DMS114 treated with DMSO at 0.1 percent for 48 hours (cell line): ENCODE measurements around the gene PCED1A.

Source experiments
- DNase-seq: peaks from one replicate; lab custom pipeline; 2025; ENCODE audit not compliant: unreplicated experiment; lab: John Stamatoyannopoulos, UW

PCED1A gene

DNA sequence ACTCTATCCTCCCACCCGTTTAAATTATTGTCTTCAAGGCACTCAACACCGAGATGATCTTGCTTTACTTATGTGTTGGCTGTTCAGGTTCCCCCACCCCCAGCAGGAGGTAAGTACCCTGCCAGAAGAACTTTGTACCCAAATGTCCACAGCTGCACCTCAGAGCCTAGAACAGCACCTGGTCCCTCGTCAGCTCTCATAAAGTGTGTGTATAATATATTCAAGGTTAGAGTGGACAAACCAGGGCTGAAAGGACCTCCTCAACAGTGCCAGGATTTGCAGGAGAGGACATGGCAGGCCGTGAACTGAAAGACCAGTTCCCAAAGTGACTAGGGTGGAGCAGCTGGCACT, 34.1 kb downstream of the PCED1A start:
- DNase-seq: no peak

DNA sequence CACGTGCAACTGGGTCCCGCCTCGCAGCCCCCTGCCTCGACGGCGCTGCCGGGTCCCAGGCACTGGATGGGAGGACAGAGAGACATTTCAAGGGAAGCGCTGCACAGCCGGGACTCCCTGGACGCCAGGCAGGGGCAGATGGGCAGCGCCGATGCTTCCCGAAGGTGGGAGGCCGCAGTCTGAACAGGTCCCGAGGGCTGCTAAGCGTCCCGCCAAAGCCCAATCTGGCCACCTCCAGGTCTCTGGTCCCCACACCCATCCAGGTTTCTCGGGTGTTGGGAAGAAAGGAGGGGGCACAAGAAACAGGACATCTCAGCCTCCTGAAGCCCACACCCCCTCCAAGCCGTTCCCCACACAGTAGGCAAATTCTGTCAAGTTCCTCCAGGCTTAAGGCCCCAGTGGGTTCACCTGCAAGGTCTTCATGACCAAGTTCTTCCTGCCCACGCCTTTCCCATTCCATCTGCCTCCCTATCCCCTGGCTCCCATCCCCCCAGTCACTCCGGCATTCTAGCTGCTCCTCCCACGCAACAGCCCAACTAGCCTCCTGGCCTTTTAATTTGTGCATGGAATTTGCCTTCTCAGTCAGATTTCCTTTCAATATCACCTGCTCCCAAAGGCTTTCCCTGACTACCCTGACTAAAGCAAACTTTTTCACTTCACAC, 34.6 kb downstream of the PCED1A start:
- DNase-seq: no peak

DNA sequence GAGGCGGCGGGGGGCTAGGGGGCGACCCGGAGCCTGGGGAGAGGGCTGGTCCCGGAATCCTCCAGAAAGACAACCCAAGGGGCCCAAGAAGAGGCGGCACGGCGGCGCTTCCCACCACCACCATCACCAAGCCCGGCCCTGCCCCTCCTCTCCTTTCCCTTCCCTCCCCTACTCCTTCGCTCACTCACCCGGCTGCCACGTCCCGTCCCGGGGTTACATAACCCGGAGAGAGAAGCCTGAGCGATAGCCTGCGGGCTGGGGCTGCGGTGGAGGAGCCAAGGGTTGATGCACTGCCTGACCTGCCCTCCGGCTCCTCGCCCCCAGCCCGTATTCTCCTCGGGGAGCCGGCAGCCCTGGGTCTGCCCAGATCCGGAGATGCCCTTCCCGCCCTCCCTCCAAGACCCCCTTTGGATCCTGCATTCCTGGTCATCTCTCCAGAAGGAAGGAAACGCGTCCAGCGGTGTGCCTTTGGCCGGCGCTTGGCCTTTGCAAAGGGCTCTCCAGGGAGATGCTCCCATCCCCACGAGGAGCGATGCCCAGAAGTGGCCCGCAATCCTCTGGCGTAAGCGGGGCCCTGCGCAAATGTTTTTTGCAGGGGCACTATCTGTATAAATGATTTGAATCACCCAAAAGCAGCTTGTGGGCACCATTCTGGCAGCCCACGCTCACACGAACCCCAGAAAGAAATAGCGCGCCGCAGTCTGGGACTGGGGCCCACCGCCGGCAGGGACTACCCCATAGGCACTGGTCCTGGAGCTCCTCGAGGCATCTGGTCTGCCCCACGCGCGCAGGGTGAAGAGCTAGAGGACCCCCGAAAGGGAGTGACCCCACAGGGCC, 35.4 kb downstream of the PCED1A start:
- no peak for DNase-seq

DNA sequence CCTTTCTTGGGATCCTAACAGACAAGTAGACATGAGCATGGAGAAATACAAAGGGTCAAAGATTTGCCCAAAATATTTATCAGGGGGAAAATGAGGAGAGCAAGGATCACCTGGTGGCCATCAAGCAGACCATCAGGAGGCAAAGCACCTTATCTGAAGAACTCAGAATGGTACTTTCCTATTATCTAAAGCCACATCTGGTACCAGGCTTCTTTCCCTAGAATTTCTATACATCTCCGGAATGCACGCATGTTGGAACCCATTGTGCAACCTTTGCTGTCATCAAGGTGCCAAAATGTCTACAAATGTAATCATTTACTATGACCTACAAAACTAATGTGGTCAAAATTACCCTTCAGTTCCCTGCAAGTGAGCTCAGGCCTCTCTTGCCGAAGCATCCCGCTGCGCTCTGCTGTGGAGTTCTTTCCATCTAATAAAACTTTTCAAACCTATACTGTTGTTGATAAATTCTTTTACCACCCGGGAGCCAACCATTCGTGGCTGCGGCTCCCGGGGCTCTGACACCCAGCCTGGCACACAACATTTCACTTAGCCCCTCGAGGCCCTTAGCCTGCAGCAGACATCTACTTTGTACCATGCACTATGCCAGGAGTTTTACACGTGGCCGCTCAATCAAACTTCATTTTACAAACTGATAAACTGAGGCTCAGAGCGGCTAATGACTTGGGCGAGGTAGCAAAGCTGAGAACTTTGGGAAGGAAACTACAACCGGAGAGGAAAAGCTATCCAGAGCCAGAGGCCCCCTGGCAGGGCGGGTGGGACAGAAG, 36.2 kb downstream of the PCED1A start:
- no peak for DNase-seq

DNA sequence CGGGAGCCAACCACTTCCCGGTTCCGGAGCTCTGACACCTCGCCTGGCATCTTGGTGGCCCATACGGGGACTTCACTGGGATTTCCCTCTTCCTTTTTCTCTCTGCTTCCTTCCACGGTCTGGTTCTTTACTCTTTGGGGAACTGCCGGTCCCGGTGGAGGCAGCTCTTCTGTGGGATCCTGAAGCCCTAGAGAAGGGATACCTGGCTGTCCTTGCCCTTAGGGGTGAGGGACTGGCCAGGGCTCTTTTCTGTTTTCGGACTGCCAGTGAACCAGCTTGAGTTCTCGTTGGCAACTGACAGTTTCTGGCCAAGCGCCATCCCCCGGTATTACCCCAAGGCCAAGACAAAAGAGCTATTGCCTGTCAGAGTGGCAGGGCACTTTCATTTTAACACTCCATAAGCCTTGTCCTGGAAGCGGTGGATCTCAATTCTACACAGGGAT, 39.1 kb downstream of the PCED1A start:
- no peak for DNase-seq

DNA sequence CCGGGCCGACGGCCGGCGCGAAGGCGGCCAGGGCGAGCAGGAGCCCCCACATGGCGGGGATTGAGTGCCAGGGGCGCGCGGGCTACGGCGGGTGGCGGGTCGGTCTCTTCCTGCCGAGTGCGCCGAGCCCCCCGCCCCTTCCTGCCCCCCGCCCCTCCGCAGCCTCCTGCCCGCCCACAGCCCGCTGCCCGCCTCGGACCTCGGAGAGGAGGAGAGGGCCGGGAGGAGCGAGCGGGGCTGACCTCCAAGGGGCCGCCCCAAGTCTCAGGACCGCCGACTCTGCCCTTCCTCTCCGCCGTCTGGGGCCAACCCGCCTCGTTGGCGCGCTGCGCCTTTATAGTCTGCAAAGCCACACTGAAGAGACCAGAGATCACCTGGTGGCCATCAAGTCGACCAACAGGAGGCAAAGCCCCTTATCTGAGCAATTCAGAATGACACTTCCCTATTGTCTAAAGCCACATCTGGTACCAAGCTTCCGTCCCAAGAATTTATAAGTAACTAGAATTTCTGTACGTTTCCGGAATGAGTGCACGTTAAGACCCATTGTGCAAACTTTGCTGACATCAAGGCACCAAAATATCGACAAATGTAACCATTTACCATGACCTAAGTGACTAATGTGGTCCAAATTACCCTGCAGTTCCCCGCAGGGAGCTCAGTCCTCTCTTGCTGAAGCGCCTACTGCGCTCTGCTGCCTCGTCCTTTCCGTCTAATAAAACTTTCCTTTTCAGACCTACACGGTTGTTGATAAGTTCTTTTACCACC, 39.8 kb downstream of the PCED1A start, which contains the start of gene CPXM1:
TSS of gene CPXM1 (minus strand) at position 107 of the 765 bp plus-strand sequence. CDS start at position 52, 55 bp downstream.
- DNase-seq: no peak

DNA sequence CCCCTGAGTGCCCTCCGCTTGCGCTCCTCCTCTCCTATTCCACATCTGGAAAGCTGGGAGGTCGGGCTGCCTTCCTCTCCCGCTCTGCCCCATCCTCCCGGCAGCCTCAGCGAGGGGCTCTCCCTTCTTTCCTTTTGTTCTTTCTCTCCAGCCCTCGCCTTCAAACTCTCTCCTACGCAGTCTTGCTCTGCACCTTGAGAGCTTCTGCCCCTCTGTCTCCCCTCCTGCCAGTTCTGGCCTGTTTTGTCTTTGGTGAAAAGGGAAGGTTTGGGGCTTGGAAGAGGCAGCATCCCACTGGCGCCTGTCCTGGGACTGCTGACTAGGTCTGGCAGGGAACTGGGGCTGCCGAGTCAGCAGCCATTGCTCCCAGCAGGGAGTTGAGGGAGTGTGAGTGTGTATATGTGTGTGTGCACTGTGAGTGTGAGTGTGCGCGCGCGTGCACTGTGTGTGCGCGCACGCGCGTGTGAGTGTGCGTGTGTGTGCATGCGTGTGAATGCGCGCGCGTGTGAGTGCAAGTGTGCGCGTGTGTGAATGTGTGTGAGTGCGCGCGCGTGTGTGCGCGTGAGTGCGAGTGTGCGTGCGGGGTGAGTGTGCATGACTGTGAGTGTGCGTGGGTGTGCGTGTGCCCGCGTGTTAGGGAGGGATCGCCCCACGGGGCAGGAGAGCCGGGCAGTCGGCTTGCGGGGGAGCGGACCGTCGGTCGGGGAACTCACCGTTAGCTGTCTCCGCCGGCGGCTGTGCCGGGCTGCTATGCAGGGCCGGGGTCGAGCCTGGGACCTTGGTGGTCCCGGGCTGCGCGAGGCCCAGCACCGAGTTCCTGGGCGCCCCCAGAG, 40.6 kb downstream of the PCED1A start:
- no peak for DNase-seq

DNA sequence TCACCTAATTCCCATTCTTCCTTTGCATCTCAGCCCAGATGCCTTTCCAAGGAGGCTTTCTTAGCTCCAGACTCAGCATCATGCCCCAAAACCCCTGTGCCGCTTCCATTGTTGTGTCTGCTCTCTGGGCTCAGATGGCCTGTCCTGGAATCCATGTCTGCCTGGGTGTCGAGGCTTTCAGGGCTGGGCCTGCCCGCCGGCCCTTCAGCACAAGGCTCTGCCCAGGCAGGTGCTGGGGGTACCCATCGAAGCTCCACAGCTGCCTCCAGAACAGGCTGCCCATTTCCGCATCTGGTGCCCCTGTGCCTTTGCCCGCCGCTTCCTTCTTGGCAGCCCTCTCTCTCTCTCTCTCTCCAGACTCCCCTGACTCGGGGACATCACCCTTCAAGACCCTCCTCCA, 41.2 kb downstream of the PCED1A start:
- no peak for DNase-seq

DNA sequence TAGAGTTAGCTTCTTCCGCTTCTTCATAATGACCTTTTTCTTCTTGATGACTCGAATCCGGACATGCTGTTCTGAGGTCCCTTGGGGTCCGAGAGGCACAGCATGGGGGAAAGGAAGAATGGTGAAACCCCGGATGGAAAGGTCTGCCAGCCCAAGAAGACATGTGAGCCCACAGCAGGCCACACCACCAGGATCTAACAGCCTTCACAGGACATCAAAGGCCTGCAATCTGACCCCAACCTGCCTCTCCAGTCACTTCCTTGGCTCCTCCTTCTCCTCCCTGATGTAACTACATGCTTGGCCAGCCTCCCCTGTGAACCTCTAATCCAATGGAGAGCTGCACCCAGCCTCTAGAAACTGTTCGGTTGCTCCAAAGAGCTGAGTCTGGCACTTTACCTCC, 41.6 kb downstream of the PCED1A start:
- DNase-seq: no peak

DNA sequence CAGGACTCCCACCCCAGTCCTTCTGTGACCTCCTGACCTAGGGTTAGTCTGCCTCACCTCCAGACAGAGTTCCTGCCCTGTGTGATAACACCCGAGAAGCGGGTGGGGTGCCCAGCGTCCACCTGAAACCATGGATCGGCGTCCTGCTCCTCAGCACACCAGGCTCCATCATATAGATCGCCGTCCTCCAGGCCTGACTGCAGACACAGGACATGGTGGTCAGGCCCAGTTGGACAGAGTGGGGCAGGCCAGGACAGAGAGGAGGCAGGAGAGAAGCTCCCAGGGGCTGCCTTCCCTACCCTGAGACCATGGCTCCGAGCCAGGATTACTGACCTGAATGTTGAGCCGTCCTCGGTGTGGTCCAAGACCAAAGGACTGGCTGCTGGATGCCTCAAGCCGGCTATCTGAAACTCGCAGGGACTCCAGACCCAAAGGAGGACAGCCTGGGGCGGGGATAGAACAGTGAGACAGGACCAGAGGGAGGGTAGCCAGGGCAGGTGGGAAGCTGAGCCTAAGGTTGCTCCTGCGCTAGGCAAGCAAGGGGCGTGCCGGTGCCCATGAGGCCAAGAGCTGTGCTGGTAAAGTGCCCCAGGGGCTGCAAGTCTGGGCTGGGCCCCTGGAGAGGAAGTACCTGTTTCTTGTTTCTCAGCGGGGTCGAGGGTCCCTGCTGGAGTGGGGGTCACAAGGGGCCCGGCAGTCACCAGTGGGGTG, 42.2 kb downstream of the PCED1A start:
- DNase-seq: no peak

DNA sequence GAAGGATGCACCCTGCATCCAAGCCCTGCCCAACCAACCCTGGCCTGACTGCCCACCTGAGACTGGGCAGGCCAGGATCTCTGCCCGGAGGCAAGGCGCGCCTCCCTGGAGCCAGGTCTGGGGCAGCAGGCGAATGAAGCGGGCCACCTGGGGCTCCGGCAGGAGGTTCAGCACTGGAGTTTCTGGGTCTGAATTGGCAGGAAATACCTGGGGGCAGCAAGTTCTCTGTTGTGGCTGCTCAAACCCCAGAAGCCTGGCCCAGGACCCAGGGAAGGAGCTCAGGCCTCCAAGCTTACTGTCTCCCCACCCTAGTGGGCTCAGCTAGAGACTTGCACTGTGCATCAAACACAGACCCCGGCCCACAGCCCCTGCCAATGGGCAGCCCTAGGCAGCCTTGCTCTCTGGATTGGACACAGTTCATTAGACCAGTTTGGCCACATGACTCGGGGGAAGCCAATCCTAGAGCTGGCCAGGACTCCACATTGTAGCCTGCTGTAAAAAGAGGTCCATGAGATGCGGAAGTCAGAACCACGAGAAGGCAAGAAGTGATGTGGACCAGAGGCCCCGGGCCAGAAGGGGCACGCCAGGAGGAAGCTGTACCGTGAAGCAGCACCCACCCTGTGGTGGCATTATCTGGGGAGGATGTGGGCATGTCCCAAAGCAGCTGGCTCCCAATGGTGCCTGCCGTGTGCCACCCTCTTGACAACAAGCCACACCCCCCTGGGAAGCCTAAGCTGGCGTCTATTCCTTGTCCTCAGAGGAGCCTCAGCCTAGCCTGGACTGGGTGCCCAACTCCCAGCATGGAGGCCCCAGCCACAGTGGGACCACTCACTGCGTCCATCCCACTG, 43.1 kb downstream of the PCED1A start:
- no peak for DNase-seq

DNA sequence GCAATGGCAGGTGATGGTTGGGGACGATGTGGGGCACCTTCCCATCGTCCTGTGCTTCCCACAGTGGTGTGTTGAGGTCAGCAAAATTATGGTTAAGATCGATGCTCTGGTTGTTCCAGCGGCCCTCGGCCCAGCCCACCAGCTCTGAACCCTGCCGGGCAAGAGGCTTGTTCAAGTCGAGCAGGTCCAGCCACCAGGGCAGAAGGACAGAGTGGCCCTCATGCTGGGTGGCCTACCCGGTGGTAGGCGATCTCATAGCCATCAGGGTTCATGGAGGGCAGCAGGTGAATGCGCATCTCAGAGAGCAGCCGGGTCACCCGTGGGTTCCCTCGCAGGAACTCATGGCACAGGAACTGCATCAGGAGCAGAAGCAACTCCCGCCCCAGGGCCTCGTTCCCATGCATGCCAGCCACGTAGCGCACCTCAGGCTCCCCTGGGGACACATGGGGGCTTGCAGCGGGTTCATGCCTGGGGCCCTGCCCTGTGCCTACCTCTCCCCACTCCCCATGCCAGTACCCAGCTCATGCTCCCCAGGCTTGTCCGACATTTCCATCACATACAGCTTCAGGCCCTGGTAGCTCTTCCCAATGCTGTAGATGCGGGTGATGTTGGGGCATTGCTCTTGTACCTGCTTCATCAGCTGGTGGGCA, 44.3 kb downstream of the PCED1A start:
- DNase-seq: no peak

DNA sequence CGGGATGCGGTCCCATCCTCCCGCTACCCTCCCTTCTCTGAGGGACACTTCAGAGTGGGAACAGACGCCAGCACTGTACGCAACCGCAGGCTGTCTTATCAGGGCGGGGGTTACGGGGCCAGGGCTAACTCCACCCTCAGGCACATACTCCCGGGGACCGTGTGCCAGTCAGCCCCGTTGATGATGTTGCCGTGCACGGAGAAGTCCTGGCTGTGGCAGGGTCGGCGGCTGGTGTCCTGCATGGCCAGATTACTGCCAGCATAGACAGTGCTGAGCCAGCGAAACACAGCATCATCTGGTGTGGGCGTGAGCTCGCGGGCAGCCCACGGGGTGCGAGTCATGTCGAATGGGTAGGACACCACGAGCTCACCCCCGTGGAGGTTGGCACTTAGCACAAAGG, 45.0 kb downstream of the PCED1A start:
- no peak for DNase-seq

DNA sequence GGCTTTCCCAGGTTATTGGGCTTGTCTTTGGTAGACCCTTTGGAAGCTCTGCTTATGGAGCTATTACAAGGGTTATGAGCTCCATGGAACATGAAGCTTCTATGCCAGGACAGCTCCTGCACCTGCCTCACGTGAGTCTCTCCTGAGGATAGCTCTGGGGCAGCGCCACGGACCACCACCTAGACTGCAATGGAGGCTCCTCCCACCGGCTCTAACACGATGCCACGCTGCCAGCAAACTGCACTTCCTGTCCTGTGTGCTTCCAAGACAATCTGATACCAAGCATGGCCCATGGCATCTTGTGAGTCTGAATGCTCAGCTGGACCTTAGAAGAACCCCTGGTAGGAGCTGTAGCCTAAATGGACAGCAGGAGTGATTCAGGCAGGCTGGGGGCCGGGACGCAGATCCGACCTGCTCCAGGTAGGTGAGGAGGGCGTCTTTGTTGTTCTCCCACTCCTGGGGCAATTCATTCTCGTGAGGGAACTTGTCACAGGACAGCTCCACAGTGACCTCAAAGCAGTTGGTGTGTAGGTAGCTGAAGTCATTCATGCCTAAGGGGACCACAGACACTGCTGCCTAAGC, 45.5 kb downstream of the PCED1A start:
- no peak for DNase-seq

DNA sequence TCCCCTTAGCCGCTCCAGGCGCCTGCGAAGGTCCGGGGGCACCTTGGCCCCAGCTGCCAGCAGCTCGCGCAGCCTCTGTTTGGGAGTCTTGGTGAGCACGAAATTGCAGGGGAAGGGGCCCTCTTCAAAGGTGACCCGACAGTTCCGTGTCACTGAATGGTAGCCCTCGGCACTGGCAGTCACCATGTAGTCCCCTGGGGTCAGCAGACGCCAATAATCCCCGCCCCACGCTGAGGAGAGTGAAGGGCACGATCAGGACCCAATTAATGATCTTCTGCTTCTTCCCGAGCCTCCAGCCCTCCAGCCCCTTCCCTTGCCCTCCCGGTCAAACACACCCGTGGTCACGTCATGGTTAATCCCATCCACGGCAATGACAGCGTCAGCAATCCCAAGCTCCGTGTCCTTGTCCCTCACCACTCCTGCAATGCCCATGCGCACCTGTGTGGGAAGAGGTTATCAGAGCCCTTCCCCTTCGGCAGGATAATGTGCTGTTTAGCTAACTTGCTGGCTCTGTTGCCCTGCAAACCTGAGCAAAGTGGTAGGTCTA, 46.2 kb downstream of the PCED1A start:
- no peak for DNase-seq

DNA sequence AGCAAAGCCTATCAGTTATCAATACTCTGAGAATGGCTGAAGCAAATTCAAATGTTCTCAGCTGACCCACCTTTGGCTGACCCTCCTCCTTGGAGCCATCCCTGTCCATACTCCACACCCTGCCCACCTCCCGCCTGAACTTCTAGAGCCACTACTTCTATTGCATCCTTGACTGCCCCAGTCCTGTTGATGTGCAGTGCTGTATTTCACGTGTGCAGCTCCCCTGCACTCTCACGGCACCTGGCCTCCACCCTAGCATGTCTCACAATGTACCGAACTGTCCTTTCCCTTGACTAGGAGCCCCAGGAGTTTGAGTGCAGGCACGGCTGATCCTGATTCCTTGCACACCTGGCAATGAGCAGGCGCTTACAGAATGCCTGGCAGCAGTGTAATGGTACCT, 47.0 kb downstream of the PCED1A start:
- DNase-seq: no peak
